GM21786 (cell line): Measurements from ENCODE around the gene AGXT.

Experiments
- ATAC-seq: cut with Tn5 transposase; IDR thresholded peaks from one replicate; pipeline ENCODE4 v1.9.1; 2021; ENCODE audit not compliant: unreplicated experiment

Gene AGXT

DNA sequence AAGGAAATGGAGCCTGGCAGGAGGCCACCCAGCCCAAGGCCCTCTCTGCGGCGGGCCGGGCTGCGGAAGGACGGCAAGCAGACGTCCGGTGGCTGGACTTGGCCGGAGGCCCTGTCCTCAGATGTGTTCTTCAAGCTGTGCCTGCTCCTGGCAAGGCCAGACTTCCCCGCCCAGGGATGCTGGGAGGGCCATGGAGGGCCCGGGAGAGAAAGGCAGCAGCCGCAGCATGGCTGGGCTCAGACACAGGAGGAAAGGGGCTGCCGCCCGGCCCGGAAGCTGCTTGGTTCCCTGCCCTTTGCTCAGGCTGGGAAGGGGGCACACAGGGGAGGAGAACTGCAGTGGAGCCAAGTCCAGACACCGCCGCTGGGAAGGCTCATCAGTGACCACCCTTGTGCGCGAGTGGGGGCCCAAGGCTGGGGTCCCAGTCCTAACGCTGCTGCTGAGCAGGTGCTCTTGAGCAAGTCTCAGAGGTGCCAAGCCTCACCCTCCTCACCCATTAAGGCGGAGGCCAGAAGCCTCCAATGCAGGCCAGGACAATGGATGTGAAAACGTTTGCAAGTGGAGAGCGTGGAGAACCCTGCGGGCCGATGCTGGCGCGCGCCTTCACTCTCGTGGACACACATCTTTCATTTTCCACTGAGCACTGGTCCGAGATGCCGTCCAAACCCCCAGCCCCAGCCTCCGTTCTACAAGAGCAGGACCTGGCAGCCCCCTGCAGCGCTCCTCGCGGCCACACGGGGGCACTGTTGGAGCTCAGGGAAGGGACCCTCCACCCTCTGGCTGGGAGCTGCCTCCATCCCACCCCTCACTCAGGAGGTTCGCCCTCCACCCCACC is 45.4 kb downstream of the AGXT start:
- ATAC-seq: no peak

DNA sequence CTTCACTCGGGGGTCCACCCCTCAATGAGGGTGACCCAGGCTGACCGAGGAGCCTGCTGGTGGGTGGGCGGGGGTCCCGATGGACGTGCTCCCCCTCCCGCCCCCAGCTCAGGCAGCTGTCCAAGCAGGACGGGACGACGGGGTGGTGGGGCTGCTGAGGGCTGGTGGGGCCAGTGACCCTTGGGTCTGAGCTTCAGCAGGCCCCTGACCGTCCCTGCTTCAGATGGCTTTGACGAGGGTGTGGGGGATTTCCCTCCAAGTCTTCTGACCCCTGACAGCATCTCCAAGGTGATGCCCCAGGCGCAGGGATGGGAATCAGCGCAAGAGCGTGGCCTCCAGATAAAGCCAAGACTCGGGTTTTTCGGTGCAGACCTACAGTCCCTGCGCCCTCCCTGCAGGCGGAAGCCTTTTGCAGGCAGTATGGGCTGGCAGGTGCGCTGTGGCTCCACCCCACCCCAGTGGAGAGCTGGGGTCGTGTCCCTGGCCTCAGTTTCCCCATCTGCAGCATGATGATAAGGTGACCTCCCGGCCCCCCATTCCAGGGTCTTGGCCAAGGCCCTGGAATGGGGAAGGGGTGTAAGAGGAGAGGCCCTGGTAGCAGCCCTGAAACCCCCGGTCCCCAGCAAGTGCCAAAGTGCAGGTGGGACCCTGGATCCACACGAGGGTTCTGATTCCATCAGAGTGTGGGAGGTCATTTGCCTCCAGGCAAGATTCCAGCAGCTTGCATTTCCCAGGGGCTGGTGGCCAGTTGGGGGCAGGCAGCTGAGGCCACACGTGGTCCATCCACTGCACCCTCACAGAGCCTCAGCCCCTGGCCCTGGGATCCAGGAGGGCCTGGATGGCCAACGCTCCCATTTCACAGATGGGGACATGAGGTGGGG is 46.3 kb downstream of the AGXT start:
- ATAC-seq: no peak

DNA sequence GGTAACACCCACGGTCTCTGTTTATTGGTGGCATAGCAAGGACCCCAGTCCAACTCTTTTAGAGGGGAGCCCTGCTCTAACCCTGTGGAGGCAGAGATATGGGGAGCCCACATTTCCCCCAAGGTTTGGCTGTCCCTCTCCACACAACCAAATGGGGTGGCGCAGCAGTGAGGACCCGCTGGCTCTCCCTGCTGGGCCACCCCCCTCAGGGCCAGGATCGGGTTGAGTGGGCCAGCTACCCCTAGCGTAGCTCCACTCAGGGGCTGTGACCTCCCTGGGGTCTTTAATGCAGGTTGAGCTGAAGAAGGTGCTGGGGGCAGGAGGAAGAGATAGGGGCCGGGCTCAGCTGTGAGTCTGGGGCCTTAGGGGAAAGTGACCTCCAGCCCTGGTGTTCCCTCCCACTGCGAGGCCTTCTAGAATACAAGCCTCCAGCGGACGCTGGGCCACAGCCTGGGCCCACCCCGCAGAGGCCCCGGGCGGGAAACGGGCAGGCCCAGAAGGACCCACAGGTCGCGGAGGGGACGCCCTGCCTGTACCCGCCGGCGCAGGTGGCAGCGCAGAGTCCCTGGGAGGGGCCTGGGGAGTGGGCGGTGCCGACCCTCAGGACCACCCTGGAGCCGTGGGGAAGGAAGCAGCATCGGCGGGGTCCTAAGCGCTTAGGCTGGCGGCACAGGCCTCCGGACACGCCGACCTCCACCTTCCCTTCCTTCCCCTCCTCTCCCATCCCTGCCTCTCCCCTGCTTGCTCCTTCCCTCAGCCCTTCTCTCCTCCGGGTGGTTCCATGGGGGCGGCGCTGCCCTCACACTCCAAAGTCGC is 47.1 kb downstream of the AGXT start:
- ATAC-seq: no peak

DNA sequence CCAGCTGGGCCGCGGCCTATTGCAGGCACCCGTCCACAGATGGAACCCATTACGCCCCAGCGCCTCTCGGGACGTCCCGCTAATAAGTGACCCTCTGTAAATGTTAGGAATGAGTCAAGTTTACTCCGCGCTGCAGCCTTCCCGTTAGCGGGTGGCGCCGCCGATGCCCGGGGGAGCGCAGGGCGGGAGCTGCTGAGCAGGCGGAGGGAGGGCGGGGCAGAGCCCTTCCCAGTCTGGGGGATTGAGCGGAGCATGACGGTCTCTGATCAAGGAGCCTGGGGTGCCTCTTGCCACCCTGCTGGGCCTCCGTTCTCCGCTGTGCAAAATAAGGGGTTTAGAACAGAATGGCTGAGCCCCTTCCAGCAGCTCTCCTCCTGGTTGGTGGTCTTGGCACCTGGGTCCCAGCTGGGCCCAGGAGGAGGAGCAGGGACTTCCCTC is 48.0 kb downstream of the AGXT start:
- no peak for ATAC-seq

DNA sequence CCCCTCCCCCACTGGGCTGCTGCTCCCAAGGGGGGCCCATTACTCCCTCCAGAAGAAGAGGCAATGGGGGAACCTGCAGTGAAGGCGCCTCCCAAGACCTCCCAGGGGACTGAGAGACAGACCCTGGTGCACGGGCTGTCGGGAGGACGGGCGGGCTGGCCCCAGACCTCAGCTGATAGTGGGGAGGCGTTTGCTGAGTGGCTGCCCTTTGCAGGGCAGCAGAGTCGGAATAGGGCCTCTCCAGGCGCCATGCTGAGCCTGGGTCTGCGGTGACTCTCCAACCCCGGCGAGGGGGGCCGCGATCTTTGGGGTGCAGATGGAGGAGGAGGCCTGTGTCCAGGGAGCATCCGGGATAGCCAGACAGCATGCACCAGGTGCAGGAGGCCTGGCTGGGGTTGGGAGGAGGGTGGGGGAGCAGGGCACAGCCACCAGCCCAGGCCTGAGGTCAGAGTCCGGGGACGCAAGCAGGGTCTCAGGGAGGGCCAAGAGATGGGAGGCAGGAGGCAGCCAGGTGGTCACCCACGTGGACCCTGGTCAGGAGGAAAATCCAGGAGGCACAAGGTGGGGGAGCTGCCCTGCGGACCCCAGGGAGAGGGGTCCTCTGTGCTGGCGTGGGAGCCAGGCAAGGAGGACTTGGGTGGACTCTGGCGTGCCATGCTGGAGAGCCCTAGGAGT is 48.5 kb downstream of the AGXT start:
- ATAC-seq: no peak

GRCh38 chr2:240917684-240918257 is 49.1 kb downstream of the AGXT start:
- ATAC-seq: no peak

DNA sequence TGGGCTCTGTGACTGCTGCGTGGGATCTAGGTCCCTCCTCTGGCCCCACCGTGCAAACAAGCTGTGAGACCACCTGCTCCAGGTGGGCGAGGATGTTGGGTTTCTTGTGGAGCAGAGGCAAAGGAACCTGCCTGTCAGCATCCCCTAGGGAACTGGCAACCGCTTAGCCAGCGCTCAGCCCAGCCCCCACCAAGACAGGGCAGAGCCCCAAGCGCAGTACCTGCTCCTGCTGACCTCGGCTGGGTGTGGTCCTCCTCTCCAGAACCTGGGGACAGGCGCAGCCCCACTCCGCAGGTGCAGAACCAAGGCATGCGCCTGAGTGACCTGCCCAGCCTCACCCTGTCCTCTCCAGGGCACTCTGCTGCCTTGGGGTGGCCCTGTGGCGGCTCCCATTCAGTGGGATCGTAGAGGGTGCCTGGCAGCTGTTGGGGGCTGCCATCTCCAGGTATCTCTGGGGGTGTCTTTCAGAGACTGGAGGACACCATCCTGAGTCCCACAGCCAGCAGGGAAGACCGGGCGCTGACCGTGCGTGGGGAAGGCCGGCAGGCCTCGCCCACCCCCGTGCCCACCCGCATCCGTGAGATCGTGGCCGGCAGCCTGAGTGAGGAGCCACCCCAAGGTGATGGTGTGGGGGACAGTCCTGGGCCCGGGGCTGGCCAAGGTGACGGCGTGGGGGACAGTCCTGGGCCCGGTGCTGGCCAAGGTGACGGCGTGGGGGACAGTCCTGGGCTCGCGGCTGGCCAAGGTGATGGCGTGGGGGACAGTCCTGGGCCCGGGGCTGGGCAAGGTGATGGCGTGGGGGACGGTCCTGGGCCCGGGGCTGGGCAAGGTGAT is 49.9 kb downstream of the AGXT start:
- no peak for ATAC-seq

- no peak for ATAC-seq
Observed at GRCh38 chr2:240919161-240919781, 50.6 kb downstream of the AGXT start.

DNA sequence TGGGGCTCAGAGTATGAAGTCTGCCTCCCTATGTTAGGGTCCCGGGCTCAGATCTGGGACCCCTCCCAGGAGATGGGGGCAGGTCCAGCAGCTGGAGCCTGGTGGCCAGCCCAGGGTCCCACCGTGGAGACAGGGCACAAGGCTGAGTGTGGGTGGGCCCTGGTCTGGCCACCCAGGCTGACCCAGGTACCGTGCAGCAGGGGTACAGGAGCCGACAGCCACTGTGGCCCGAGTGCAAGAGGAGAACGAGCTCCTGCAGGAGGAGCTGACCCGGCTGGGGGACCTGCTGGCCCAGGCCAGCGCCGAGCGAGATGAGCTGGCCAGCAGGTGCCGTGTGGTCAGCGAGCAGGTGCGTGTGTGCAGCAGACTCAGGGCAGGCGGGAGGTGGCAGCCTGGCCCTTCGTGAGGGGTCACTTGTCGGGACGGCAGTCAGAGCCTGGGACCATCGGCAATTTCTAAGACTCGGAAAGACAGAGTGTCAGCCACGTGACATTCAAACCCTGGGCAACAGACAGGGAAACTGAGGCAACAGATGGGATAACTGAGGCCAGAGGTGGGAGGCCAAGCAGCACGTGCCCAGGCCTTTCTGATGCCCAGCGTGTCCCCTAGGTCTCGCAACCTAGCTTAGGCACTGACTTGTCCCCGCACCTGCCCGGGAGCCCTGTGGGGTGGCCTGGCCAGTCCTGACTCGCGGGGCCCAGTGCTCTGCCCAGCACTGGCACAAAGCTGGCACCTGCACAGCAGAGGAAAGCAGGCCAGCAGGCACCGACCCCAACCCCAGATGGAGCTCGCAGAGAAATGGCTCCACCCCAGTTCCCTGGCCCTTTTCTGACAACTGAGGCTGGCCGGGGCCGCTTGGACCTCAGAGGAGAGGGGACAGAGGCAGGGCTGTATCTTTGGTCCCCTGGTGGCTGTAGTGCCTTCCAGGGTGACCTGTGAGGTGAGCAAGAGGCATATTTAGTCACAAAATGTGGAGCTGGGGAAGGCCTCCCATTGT is 51.5 kb downstream of the AGXT start:
- ATAC-seq: no peak

- ATAC-seq: no peak
Observed at GRCh38 chr2:240920783-240921231, 52.2 kb downstream of the AGXT start.

- ATAC-seq: no peak
Observed at GRCh38 chr2:240921311-240921994, 52.8 kb downstream of the AGXT start.

DNA sequence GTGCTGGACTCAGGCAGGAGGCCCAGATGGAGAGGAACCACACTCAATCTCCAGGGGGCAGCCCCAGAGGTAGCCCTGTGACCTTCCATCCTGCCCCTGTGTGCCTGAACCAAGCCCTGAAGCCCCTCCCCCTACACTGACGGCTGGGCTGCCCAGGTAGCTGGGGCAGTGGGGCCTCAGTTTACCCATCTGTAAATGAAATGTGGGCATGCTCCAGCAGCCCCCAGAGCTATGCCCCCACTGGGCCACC is 53.3 kb downstream of the AGXT start:
- ATAC-seq: no peak

DNA sequence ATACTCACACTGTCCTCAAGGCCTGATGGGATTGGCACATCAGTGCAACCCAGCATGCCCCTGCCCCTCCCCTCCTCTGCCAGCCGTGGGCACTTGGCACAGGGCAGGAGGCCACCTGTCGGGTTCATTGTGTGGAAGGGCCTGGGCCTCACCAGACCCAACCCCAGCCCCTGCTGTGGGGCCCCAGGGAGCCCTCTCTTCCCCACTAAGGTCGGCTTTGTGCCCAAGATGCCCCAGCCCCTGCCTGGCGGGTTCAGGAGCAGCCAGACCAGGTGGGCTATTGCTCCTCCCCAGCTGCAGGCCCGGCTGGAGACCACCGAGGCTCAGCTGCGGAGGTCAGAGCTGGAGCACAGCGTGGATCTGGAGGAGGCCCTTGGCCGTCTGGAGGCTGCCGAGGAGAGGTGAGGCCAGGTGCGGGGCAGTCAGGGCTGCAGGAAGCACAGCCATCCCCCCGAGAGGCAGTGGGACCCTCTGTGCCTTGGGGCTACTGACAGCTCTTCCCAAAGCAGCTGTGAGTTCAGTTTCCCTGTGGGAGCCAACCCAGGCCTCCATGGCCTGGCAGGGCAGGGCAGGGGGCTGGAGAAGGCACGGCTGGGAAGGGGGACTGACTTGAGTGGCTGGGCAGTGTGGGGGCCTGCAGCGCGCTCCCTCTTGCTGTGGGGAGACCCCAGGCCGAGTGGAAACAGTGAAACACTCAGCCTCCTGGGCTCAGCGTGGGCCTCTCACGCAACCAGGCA is 53.8 kb downstream of the AGXT start:
- no peak for ATAC-seq

GRCh38 chr2:240922982-240923537 is 54.4 kb downstream of the AGXT start:
- ATAC-seq: no peak

- no peak for ATAC-seq
Observed at GRCh38 chr2:240925191-240925567, 56.6 kb downstream of the AGXT start.
